PC-9 (cell line): Measurements from ENCODE around the gene ULK1.

ENCODE experiments used
- CTCF ChIP-seq: fragments of 200-600 bp; sonication (generic); conservative IDR thresholded peaks from 2 replicates; pipeline ENCODE4 v1.6.1; 2017; ENCODE audit warnings: mixed run types, antibody characterized with exemption, mild to moderate bottlenecking, moderate library complexity
- EZH2 ChIP-seq: fragments of 200-600 bp; sonication (generic); IDR thresholded peaks from 2 replicates; pipeline ENCODE4 v1.8.0; 2017; ENCODE audit warnings: antibody characterized with exemption, low read depth

- no peak; the same call in 1 of the 2 replicates for TF ChIP-seq CTCF
- TF ChIP-seq EZH2: no peak
These were observed 55.2 kb downstream of the ULK1 start, which contains the start of gene EP400 for GRCh38 chr12:131949431-131950181.
